Stimulated activated CD8-positive, alpha-beta memory T cell treated with anti-CD3 and anti-CD28 coated beads, Interleukin-12 subunit alpha, Interleukin-12 subunit beta, amount 100 ng/mL, for 24 hours (primary cell): ENCODE results near the gene RGS6.

Experiments used
- DNase-seq: peaks from one replicate; pipeline ENCODE4 v3.0.0-alpha.2; 2020; ENCODE audit errors: extremely low read depth

The RGS6 gene

GRCh38 chr14:72081137-72081536 is 148.9 kb downstream of the RGS6 start:
- DNase-seq = no peak

- no peak for DNase-seq
These were observed 152.7 kb downstream of the RGS6 start for GRCh38 chr14:72084935-72085334.

GRCh38 chr14:72089625-72090024 is 157.4 kb downstream of the RGS6 start:
- DNase-seq = no peak

GRCh38 chr14:72094844-72095582 is 162.8 kb downstream of the RGS6 start:
- no peak for DNase-seq

- DNase-seq = no peak
These were observed 165.0 kb downstream of the RGS6 start for GRCh38 chr14:72097173-72097783.

GRCh38 chr14:72098210-72098609 is 166.0 kb downstream of the RGS6 start:
- no peak for DNase-seq

GRCh38 chr14:72099566-72099965 is 167.3 kb downstream of the RGS6 start:
- no peak for DNase-seq

GRCh38 chr14:72104011-72104613 is 171.9 kb downstream of the RGS6 start:
- peak; percentile 10 for DNase-seq

GRCh38 chr14:72111911-72112310 is 179.7 kb downstream of the RGS6 start:
- no peak for DNase-seq

- no peak for DNase-seq
These were observed 186.6 kb downstream of the RGS6 start for GRCh38 chr14:72118841-72119240.

GRCh38 chr14:72120315-72120714 is 188.1 kb downstream of the RGS6 start:
- no peak for DNase-seq

- DNase-seq = no peak
These were observed 191.5 kb downstream of the RGS6 start for GRCh38 chr14:72123755-72124154.

- no peak for DNase-seq
These were observed 191.9 kb downstream of the RGS6 start for GRCh38 chr14:72124171-72124570.

GRCh38 chr14:72126091-72126490 is 193.9 kb downstream of the RGS6 start:
- DNase-seq = no peak

GRCh38 chr14:72126561-72126960 is 194.3 kb downstream of the RGS6 start:
- DNase-seq = no peak

GRCh38 chr14:72128629-72129028 is 196.4 kb downstream of the RGS6 start:
- no peak for DNase-seq

- DNase-seq = no peak
These were observed 197.1 kb downstream of the RGS6 start for GRCh38 chr14:72129291-72129690.

- no peak for DNase-seq
These were observed 208.9 kb downstream of the RGS6 start for GRCh38 chr14:72141084-72141483.

GRCh38 chr14:72142328-72142727 is 210.1 kb downstream of the RGS6 start:
- no peak for DNase-seq

- no peak for DNase-seq
These were observed 214.0 kb downstream of the RGS6 start for GRCh38 chr14:72146241-72146640.

GRCh38 chr14:72154645-72155378 is 222.6 kb downstream of the RGS6 start:
- DNase-seq = no peak

- no peak for DNase-seq
These were observed 223.3 kb downstream of the RGS6 start for GRCh38 chr14:72155379-72155993.
